GM18868 (cell line): ENCODE data around the gene GRIN1.

ENCODE experiments used
- ATAC-seq: cut with Tn5 transposase; IDR thresholded peaks from one replicate; pipeline ENCODE4 v1.9.1; 2021; ENCODE audit warnings: mild to moderate bottlenecking, moderate library complexity; ENCODE audit not compliant: unreplicated experiment

The GRIN1 gene

GRCh38 chr9:137138722-137139467, at the start of gene GRIN1:
Gene GRIN1, plus strand, starts transcription at chr9:137139154. Its CDS starts 333 bp downstream, at chr9:137139487.
- ATAC-seq: no peak

- no peak for ATAC-seq
Measured at GRCh38 chr9:137089232-137089947, 49.6 kb upstream of the GRIN1 start.

GRCh38 chr9:137095664-137096517, 43.1 kb upstream of the GRIN1 start:
- peak; percentile 88 for ATAC-seq

GRCh38 chr9:137096785-137097546, 42.0 kb upstream of the GRIN1 start:
- no peak for ATAC-seq

- no peak for ATAC-seq
Measured at GRCh38 chr9:137097761-137098462, 41.0 kb upstream of the GRIN1 start.

GRCh38 chr9:137099231-137099630, 39.7 kb upstream of the GRIN1 start:
- ATAC-seq: no peak

GRCh38 chr9:137103206-137103999, 35.6 kb upstream of the GRIN1 start:
- no peak for ATAC-seq

- ATAC-seq: no peak
Measured at GRCh38 chr9:137105814-137106661, 32.9 kb upstream of the GRIN1 start.

GRCh38 chr9:137106662-137107250, 32.2 kb upstream of the GRIN1 start:
- no peak for ATAC-seq

GRCh38 chr9:137107312-137107921, 31.5 kb upstream of the GRIN1 start:
- ATAC-seq: no peak

- ATAC-seq: no peak
Measured at GRCh38 chr9:137107982-137108381, 31.0 kb upstream of the GRIN1 start.

- no peak for ATAC-seq
Measured at GRCh38 chr9:137108608-137109249, 30.2 kb upstream of the GRIN1 start.

- ATAC-seq: no peak
Measured at GRCh38 chr9:137109250-137110146, 29.5 kb upstream of the GRIN1 start.

- no peak for ATAC-seq
Measured at GRCh38 chr9:137110147-137110910, 28.6 kb upstream of the GRIN1 start.
